HepG2 (cell line): ENCODE results near the gene AHSG. TPM values are rescaled to one million over a fixed set of nuclear protein-coding genes. Genes with fewer than 3 reads are reported as not detected.

Experiments
- ARNT2 ChIP-seq: sonication (generic); formaldehyde crosslinking; IDR thresholded peaks from 2 replicates; pipeline ENCODE4 v1.8.0; 2022; ENCODE audit warnings: mild to moderate bottlenecking, low read depth, missing genetic modification reagents, moderate library complexity
- ATF4 ChIP-seq, 2 experiments: fragments of 450-650 bp in 1 of 2; sonication (generic) in 1 of 2; formaldehyde crosslinking; IDR thresholded peaks; 2 replicates each; pipeline versions ENCODE4 v1.5.0 to v1.8.0; 2020 to 2022; ENCODE audit warnings: mild to moderate bottlenecking in 1 of 2, missing genetic modification reagents in 1 of 2
- IKZF5 ChIP-seq: IDR thresholded peaks from 2 replicates; pipeline ENCODE4 v1.6.1; 2018; ENCODE audit warnings: missing genetic modification reagents, mild to moderate bottlenecking, missing compliant biosample characterization
- MTF1 ChIP-seq: sonication (generic); formaldehyde crosslinking; IDR thresholded peaks from 2 replicates; pipeline ENCODE4 v1.5.0; 2020; ENCODE audit warnings: missing genetic modification reagents
- POGK ChIP-seq: sonication (generic); formaldehyde crosslinking; conservative IDR thresholded peaks from 2 replicates; pipeline ENCODE4 v1.8.0; 2022; ENCODE audit warnings: mild to moderate bottlenecking, moderate library complexity, missing genetic modification reagents
- SKIL ChIP-seq: sonication (generic); formaldehyde crosslinking; IDR thresholded peaks from 2 replicates; pipeline ENCODE4 v1.8.0; 2022; ENCODE audit warnings: missing genetic modification reagents, mild to moderate bottlenecking, moderate library complexity, borderline replicate concordance
- TFE3 ChIP-seq: IDR thresholded peaks from 2 replicates; pipeline ENCODE4 v1.6.1; 2016
- ZBTB8A ChIP-seq: sonication (generic); formaldehyde crosslinking; IDR thresholded peaks from 2 replicates; pipeline ENCODE4 v1.4.0; 2020; ENCODE audit warnings: mild to moderate bottlenecking, low read depth, missing genetic modification reagents, borderline replicate concordance
- ZKSCAN8 ChIP-seq: IDR thresholded peaks from 2 replicates; pipeline ENCODE4 v1.6.1; 2016; ENCODE audit warnings: borderline replicate concordance, missing genetic modification reagents, missing compliant biosample characterization
- ZNF749 ChIP-seq: sonication (generic); formaldehyde crosslinking; IDR thresholded peaks from 2 replicates; pipeline ENCODE4 v1.8.0; 2022; ENCODE audit warnings: mild to moderate bottlenecking, missing genetic modification reagents, moderate library complexity, borderline replicate concordance
- polyA plus RNA-seq, 8 experiments: library from polyadenylated mRNA; depleted of rRNA in 3 of 8; stranded (reverse) in 7 of 8; unstranded in 1 of 8; fragments of >200 nt; fragmentation: Illumina TruSeq in 4 of 8; extraction: Trizol in 4 of 8; gene quantifications; 2 replicates each; pipeline versions ENCODE4 v1.2.1 to v1.2.3, GENCODE V29; 2011 to 2016; ENCODE audit warnings: low read depth in 4 of 8, missing spikeins in 1 of 8, mixed read lengths in 1 of 8; ENCODE audit not compliant: insufficient read depth in 1 of 8
- total RNA-seq, 5 experiments: library from RNA; depleted of rRNA; stranded (reverse); fragments of >200 nt; fragmentation: Illumina TruSeq; extraction: Trizol; gene quantifications; 2 replicates each; pipeline ENCODE4 v1.2.3, GENCODE V29; 2016; ENCODE audit warnings: low read depth in 1 of 5

Gene AHSG
- total and polyA plus RNA-seq, 2 of the 13 experiments (the other 11 are each of a cell fraction or from before 2014, with no cell fraction given), result 2,043 to 19,152 TPM

- TF ChIP-seq ZNF749 (CRISPR knock-in tag), result 0 out of 2 replicates have a peak, but pooled peaks have one; percentile 17
- TF ChIP-seq ATF4 (CRISPR knock-in tag; IDR thresholded peaks at IDR 0.05), result 0 out of 4 replicates have a peak, but pooled peaks of 1 of the 2 experiments have one; percentile 11
- peak; percentile 79; the same call in 1 of the 2 replicates for TF ChIP-seq ZBTB8A (CRISPR knock-in tag)
- TF ChIP-seq MTF1 (CRISPR knock-in tag), result no peak
- peak; percentile 49; the same call in 1 of the 2 replicates for TF ChIP-seq ARNT2
- 0 out of 2 replicates have a peak, but pooled peaks have one; percentile 30 for TF ChIP-seq SKIL
- TF ChIP-seq IKZF5, result peak; percentile 71
- peak; percentile 56; the same call in 1 of the 2 replicates for TF ChIP-seq POGK (CRISPR knock-in tag)
- TF ChIP-seq TFE3 (CRISPR knock-in tag), result peak; percentile 11; the same call in 1 of the 2 replicates
- peak; percentile 5; the same call in 1 of the 2 replicates for TF ChIP-seq ZKSCAN8 (CRISPR knock-in tag)
Measured at GRCh38 chr3:186614597-186615483, 2.0 kb downstream of the AHSG start (continued).
